Astrocyte of the spinal cord (primary cell): ENCODE measurements around the gene UIMC1.

Experiments used
- DNase-seq: peaks from one replicate; pipeline ENCODE4 v3.0.0; 2011; ENCODE audit warnings: low read depth, low spot score
- H3K4me3 ChIP-seq: 2 replicates; pipeline ENCODE4 v1.5.1; 2011; ENCODE audit warnings: low read depth, mild to moderate bottlenecking, low read length, moderate library complexity
- CTCF ChIP-seq: IDR thresholded peaks from 2 replicates; pipeline ENCODE4 v1.5.1; 2012; ENCODE audit warnings: low read depth, mild to moderate bottlenecking, low read length, inconsistent platforms
- in situ Hi-C: cut with HindIII; loops from 2 replicates; pipeline ENCODE4 v1.10.0; 2017; ENCODE audit warnings: low sequenced_read_pairs

Gene UIMC1

GRCh38 chr5:176886336-176887251 lies 120.0 kb downstream of the UIMC1 start:
- no peak for TF ChIP-seq CTCF
- no peak overlapping the region for H3K4me3 ChIP-seq
- no peak for DNase-seq
- in situ Hi-C loops = no loop called here

- no peak for TF ChIP-seq CTCF
- DNase-seq = no peak
- no peak overlapping the region for H3K4me3 ChIP-seq
- in situ Hi-C loops = no loop called here
Observed at GRCh38 chr5:176884571-176884890, 122.0 kb downstream of the UIMC1 start.

GRCh38 chr5:176883700-176884570 lies 122.6 kb downstream of the UIMC1 start:
- no peak for DNase-seq
- no peak for TF ChIP-seq CTCF
- H3K4me3 ChIP-seq = no peak overlapping the region
- in situ Hi-C loops = no loop called here

- in situ Hi-C loops = no loop called here
- no peak for DNase-seq
- TF ChIP-seq CTCF = no peak
- H3K4me3 ChIP-seq = no peak overlapping the region
Observed at GRCh38 chr5:176882567-176882903, 124.0 kb downstream of the UIMC1 start.

GRCh38 chr5:176881816-176882566 lies 124.6 kb downstream of the UIMC1 start:
- DNase-seq = no peak
- TF ChIP-seq CTCF = no peak
- in situ Hi-C loops = no loop called here
- H3K4me3 ChIP-seq = no peak overlapping the region

- DNase-seq = no peak
- in situ Hi-C loops = no loop called here
- no peak overlapping the region for H3K4me3 ChIP-seq
- no peak for TF ChIP-seq CTCF
Observed at GRCh38 chr5:176881021-176881749, 125.4 kb downstream of the UIMC1 start.
